Right lobe of liver (tissue), 6 donors: ENCODE results near the gene SUMO4. TPM values are rescaled to one million over a fixed set of nuclear protein-coding genes. Genes with fewer than 3 reads are reported as not detected.

Experiments
- ATAC-seq, 4 donors: fragments of 200-7000 bp; cut with Tn5 transposase; one replicate each; pipeline ENCODE4 v1.9.1; 2020; ENCODE audit warnings: mild to moderate bottlenecking in 4 of 4, moderate library complexity in 4 of 4
- DNase-seq, 3 donors: peaks; one replicate each; pipeline ENCODE4 v3.0.0-alpha.2; 2020
- H3K27ac ChIP-seq, 3 donors: fragments of 200-600 bp; one replicate each; pipeline ENCODE4 v1.8.0; 2022
- H3K27me3 ChIP-seq, 2 donors: fragments of 200-600 bp; one replicate each; pipeline ENCODE4 v1.8.0; 2022
- H3K36me3 ChIP-seq, 4 donors: fragments of 200-600 bp; sonication (generic) in 1 of 4; one replicate each; pipeline versions ENCODE4 v1.5.1 to v1.8.0; 2017 to 2022; ENCODE audit warnings: control low read depth in 1 of 4
- H3K4me1 ChIP-seq, 4 donors: fragments of 200-600 bp; sonication (generic) in 1 of 4; one replicate each; pipeline versions ENCODE4 v1.5.1 to v1.8.0; 2017 to 2022; ENCODE audit warnings: control low read depth in 1 of 4
- H3K4me3 ChIP-seq, 3 donors: fragments of 200-600 bp; one replicate each; pipeline ENCODE4 v1.8.0; 2022
- H3K9me3 ChIP-seq, 4 donors: fragments of 200-600 bp; sonication (generic) in 1 of 4; one replicate each; pipeline versions ENCODE4 v1.5.1 to v1.8.0; 2017 to 2022; ENCODE audit warnings: control low read depth in 1 of 4
- CTCF ChIP-seq, 4 donors: fragments of 200-600 bp in 3 of 4; fragments of 450-650 bp in 1 of 4; IDR thresholded peaks; one replicate each; pipeline versions ENCODE4 v1.5.1 to v1.8.0; 2016 to 2022; ENCODE audit warnings: antibody characterized with exemption in 4 of 4, mild to moderate bottlenecking in 2 of 4
- POLR2A ChIP-seq: fragments of 450-650 bp; IDR thresholded peaks from one replicate; pipeline ENCODE4 v1.6.1; 2017; ENCODE audit warnings: antibody characterized with exemption, mild to moderate bottlenecking
- WGBS: methylation state at CpG from one replicate; pipeline ENCODE4 v1.1.6; 2018; ENCODE audit warnings: low coverage, low lambda C conversion rate; ENCODE audit not compliant: insufficient coverage; ENCODE audit errors: missing lambda C conversion rate; 5-methylcytosine and 5-hydroxymethylcytosine counted together
- intact Hi-C, 2 donors: fragments of 100-400 bp; cut with DNase I; formaldehyde crosslinking; loops; one replicate each; pipeline versions ENCODE4 v1.11.2 to v1.14.1; 2022
- total RNA-seq, 6 experiments: library from RNA; depleted of rRNA in 2 of 6; stranded (reverse); fragments of >200 nt in 2 of 6; fragmentation: NEBNext Ultra II Directional in 3 of 6; extraction: Animal tissue kit (Norgen Biotek cat#: 25700) in 3 of 6; gene quantifications; one replicate each; pipeline versions ENCODE4 v1.1.0 to v1.2.4, GENCODE V29; 2016 to 2023
- donor health status: DM: no; HTN: yes; CAD: no.
- donor health status: DM: no; HTN: no; CAD: no.
- donor health status: DM: no; HTN: no; CAD: no.
- donor health status: DM: no; HTN: yes; CAD: no.
- donor health status: DM: no; HTN: yes; CAD: no.

Gene SUMO4
- total RNA-seq, 6 experiments from 2014 or later, result 0.49 to 1.2 (median 1.0) TPM

- H3K9me3 ChIP-seq, result no peaks in the 10 kb centered on the region
- ATAC-seq (no peak), DNase-seq (no peak)
- no peaks in the 10 kb centered on the region for H3K36me3 ChIP-seq
- H3K27ac ChIP-seq, result no peak overlapping the region
- H3K4me3 ChIP-seq, result no peak overlapping the region
- intact Hi-C loops, result no loop called here
- H3K4me1 ChIP-seq, result peaks cover 0 to 25% (median 7%) of the 10 kb centered on the region in 4 donors
- no peak for TF ChIP-seq CTCF (IDR thresholded peaks at IDR 0.05)
- no peak for TF ChIP-seq POLR2A
- H3K27me3 ChIP-seq, result no peaks in the 10 kb centered on the region
Observed at GRCh38 chr6:149359440-149359839, 40.6 kb upstream of the SUMO4 start.

- H3K4me1 ChIP-seq, result peaks cover 0 to 27% (median 8%) of the 10 kb centered on the region in 4 donors
- WGBS, result 60% methylated on average over 2 of the region's 3 CpGs
- ATAC-seq, result peak; percentile 40 to 53 (median 46)
Observed at GRCh38 chr6:149360536-149360935, 39.5 kb upstream of the SUMO4 start.

GRCh38 chr6:149362289-149362688, 37.8 kb upstream of the SUMO4 start:
- no peak for DNase-seq
- no peaks in the 10 kb centered on the region for H3K9me3 ChIP-seq
- H3K27ac ChIP-seq, result no peak overlapping the region
- H3K4me3 ChIP-seq, result no peak overlapping the region
- intact Hi-C loops, result no loop called here
- TF ChIP-seq CTCF (IDR thresholded peaks at IDR 0.05), result no peak
- no peak for TF ChIP-seq POLR2A
- ATAC-seq, result no peak
- H3K27me3 ChIP-seq, result no peaks in the 10 kb centered on the region
- H3K4me1 ChIP-seq, result peaks cover 0 to 27% (median 8%) of the 10 kb centered on the region in 4 donors
- H3K36me3 ChIP-seq, result no peaks in the 10 kb centered on the region
- 88% methylated on average over 2 of the region's 5 CpGs for WGBS

More at GRCh38 chr6:149360536-149360935, 39.5 kb upstream of the SUMO4 start:
- no peaks in the 10 kb centered on the region for H3K9me3 ChIP-seq
- H3K27ac ChIP-seq, result no peak overlapping the region
- H3K4me3 ChIP-seq, result no peak overlapping the region
- DNase-seq, result no peak
- intact Hi-C loops, result no loop called here
- H3K36me3 ChIP-seq, result no peaks in the 10 kb centered on the region
- H3K27me3 ChIP-seq, result no peaks in the 10 kb centered on the region
- TF ChIP-seq CTCF (IDR thresholded peaks at IDR 0.05), result no peak
- TF ChIP-seq POLR2A, result no peak

GRCh38 chr6:149363154-149363553, 36.9 kb upstream of the SUMO4 start:
- DNase-seq (no peak), ATAC-seq (no peak)
- H3K27ac ChIP-seq, result no peak overlapping the region
- H3K4me1 ChIP-seq, result peaks cover 0 to 27% (median 8%) of the 10 kb centered on the region in 4 donors
- TF ChIP-seq CTCF (IDR thresholded peaks at IDR 0.05), result no peak
- no peak for TF ChIP-seq POLR2A
- H3K4me3 ChIP-seq, result no peak overlapping the region
- H3K9me3 ChIP-seq, result no peaks in the 10 kb centered on the region
- no CpG with 5 or more reads among the region's 1 CpG for WGBS
- intact Hi-C loops, result no loop called here
- H3K36me3 ChIP-seq, result no peaks in the 10 kb centered on the region
- no peaks in the 10 kb centered on the region for H3K27me3 ChIP-seq

- H3K27ac ChIP-seq, result no peak overlapping the region
- no peak overlapping the region for H3K4me3 ChIP-seq
- DNase-seq (no peak), ATAC-seq (peak in 3 of 4 donors; percentile 25 to 56 (median 32))
- no peaks in the 10 kb centered on the region for H3K27me3 ChIP-seq
- intact Hi-C loops, result no loop called here
- no peaks in the 10 kb centered on the region for H3K36me3 ChIP-seq
- peaks cover 0 to 20% (median 8%) of the 10 kb centered on the region in 4 donors for H3K4me1 ChIP-seq
- TF ChIP-seq POLR2A (no peak), CTCF (IDR thresholded peaks at IDR 0.05) (no peak)
- 45% methylated on average over 2 of the region's 2 CpGs for WGBS
- H3K9me3 ChIP-seq, result no peaks in the 10 kb centered on the region
Observed at GRCh38 chr6:149364557-149364956, 35.5 kb upstream of the SUMO4 start.
